Measurements from ENCODE around the gene ITLN2.
"Not testable (repeated sequence)": the region's sequence is repeated elsewhere in the genome, so short reads cannot be mapped to it uniquely, and the experiment has no call there.

Gene ITLN2

DNA sequence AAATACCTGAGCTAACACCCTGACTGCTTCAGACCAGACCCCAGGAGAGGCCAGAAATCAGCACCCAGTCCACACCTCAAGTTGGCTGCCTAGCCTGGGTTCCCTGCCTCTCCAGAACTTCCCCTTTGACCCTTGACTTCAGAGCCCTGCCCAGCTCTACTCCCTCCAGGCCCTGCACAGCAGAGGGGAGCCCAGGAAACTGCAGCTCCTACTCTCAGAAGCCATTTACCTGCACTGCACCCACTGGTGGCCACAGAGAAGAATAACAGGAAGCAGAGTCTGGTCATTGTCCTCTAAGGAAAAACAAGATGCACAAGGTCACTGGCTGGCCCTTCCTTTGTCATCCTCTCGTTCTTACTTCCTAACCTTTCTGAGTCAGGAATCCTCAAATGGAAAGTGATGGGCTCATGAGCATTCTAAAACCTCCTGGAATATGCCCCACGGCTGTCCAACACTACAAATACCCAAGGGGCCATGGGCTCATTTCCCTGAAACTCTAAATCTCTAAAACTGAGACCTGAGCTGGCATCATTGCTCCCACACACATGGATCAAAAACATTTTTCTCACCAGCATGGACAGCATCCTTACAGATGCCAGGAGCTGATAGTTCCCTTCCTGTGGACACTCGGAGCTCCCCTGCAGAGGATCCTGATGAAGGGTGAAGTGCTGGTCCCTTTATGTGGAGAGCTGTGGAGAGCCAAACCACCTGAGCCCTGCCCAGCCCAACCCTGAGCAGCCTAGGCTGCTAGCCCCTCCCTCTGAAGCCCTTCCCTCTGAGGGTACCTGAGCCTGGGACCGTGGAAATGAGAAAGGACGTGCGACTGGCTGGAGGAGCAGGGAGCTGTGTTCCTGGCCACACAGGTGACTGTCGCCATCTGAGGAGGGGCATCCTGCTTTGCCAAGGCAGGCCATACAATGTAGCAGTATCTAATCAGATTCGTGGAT, at the start of gene ITLN2:
Gene ITLN2, minus strand, starts transcription at position 652 of the 947 bp plus-strand sequence. Its CDS starts 68 bp downstream, at position 584.
- peak in 1 of 4 experiments; percentile 27 for DNase-seq

DNA sequence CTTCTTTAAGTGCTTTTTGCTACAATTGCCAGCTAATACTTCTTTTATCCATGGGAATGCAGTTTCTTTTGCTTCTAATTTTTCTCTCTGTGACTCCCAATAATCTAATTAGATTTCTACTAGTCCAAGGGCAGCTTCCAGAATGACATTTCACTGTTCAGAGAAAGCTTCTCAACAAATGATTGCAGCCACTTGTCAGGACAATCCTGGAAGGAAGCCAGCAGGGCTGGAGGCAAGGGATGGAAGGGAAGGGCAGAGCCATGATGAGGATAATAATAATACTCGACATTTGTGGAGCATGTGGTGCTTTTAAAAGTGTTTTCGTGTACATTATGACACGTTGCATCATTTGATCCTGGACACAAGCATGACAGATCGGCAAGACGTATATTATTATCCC, 46.9 kb upstream of the ITLN2 start:
- DNase-seq: no peak

DNA sequence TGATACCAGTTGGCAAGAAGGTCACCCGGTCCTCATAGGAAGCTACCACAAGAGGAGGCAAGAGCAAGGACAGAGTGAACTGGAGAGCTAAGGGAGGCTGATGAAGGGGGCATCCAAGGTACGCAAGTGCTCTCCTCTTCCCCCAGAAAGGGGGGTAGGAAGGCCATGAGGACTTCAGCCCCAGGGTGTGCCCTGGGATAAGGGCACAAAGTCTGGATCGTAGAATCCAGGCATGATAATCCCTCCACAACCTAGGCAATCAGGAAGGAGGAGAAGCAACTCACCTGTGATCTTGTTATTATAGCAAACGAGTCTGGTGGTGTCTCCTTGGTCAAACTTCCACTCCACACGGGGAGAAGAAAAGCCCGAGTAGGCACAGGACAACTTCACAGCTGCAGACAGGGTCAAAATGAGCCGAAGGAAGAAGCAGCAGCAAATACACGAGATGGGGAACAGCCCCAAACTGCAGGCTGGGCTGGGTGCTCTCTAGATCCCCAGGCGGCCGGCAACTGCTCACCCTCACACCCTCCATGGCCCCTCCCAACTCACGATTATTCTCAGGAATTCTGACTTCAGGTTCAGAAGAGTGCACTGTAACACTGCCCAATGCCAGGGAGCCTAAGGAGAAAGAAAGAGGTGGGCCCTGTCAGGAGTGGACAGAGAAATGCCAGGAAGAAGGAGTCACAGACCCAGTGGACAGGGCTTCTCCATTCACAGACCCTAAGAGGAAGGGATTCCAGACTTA, 46.3 kb upstream of the ITLN2 start:
- DNase-seq: no peak

DNA sequence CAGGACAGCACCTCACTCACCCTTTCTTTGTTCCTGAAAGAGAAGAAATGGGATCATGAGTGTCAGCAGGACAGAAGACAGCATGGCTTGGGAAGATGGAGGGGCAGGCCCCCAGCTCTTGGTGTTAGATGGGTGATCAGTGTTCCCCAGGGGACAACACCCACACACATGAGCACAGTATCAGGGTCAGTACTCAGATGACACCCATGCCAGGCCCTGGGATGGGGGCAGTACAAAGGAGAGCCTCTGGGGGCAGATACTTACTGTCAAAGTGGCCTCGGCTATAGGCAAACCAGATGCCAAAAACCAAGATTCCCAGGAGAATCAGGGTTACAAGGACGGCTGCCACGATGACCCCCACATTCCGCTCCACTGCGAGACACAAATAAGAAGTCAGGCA, 44.8 kb upstream of the ITLN2 start:
- DNase-seq: no peak

DNA sequence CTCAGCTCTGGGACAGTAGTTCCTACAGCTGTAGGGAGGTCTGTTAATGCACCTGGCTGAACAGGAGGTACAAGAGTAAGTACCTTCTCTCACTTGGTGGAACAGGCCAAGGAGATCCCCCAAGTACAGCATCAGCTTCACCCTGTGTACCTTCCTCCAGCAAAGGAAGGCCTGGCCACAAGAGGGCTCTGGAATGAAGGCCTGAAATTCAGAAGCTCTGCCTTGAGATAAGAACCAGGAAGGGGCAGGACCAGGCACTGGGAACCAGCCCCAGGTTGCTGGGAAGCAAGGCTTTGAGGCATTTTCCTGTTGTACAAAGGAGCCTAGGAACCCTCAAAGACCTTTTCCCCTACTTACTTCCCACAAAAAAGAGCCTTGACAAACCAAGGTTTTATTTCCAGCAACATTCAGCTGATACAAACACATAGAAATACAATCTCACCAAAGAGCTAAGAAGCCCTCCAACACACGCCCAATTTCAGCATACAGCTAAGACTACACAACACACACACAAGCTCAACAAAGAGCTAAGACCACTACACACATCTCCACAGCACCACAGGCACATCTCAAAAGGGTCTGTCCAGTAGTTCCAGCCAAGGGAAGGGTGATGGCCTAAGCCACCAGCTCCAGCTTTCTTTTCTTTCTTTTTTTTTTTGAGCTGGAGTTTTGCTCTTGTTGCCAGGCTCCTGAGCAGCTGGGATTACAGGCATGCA, 42.9 kb upstream of the ITLN2 start:
- DNase-seq: peak in 2 of 4 experiments; percentile 11 to 22

DNA sequence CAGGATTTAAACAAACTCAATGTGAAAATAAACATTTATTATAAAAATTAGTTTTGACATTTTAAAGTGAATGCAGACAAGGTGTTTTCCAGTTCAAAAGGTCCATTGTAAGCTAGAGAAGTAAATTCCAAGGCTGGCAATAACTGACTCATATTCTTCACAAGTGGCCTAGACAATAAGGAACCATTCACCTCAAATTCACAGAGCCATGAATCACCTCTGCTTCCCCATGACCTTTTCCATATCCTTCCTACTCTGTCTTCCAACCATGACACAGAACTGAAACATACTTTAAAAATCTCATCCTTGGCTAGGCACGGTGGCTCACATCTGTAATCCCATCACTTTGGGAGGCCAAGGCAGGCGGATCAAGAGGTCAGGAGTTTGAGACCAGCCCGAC, 41.6 kb upstream of the ITLN2 start:
- no peak for DNase-seq

DNA sequence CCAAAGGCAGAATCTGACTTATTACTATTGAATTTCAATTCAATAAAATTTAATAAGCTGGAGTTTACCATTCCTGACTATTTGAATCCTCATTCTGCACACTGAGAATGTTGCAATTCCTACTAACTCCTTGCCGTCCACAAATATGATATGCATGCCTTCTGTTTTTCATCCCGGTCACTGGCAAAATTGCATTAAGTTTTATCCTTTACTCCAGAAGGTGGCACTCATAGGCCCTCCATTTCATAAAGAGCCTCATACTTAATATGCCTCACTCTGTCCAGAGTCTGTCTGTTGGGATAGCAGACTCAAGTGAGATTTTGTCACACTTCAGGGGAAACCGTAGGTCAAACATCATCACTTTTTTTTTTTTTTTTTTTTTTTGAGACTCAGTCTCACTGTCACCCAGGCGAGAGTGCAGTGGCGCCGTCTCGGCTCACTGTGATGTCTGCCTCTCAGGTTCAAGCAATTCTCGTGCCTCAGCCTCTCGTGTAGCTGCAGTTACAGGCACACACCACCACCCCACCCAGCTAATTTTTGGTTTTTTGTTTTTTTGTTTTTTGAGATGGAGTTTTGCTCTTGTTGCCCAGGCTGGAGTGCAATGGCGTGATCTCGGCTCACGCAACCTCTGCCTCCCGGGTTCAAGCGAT, 39.1 kb upstream of the ITLN2 start:
- no peak for DNase-seq

DNA sequence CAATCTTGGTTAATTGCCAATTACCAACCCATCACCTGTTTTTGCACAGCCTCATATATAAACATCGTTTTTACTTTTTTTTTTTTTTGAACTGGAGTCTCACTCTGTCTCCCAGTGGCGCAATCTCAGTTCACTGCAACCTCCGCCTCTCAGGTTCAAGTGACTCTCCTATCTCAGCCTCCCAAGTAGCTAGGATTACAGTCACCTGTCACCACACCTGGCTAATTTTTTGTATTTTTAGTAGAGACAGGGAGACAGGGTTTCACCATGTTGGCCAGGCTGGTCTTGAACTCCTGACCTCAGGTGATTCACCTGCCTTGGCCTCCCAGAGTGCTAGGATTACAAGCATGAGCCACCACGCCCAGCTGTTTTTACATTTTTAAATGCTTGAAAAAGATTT, 37.4 kb upstream of the ITLN2 start:
- not testable (repeated sequence) for DNase-seq

DNA sequence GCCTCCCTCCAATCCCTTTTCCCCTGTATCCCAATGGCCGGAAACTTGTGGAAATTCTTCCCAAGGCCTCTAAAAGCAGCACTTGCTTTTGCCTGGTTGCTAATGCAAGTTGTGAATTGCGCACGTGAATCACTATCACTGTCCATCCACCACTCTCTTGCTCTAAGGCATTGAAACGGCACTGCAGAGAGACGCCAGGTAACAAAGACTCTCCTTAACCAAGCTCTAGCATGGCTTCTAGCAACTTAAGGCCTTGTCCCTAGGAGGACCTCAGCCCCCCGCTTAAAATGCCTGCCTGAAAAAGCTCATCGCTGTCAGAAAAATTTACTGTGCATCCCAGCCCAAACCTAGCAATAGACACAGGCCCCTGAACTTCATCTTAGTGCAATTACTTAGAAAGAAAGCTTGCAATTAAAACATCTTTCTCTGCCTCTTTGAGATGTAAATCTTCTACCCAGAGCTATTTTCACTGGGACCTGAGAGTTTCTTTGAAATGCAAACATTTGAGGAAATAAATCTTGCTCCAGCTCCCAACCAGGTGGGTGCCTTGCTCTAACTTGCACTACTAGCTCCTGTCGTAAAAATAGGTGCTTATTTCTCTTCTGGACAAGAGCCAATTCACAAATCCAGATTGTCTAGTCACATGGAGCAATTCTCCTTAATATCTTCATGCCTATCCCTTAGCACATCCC, 32.9 kb upstream of the ITLN2 start:
- DNase-seq: no peak

DNA sequence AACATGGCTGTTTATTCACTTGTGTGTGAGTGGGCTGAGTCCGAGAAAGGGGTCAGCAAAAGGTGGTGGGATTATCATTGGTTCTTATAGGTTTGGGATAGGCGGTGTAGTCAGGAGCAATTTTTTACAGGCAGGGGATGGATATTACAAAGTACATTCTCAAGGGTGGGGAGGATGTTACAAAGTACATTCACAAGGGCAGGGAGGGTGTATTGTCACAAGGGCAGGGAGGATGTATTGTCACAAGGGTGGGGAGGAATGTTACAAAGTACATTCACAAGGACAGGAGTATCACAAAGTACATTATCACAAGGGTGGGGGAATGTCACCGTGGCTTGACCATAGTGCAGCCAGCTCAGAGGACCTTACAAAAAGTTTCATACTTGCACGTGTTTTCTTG, 31.1 kb upstream of the ITLN2 start:
- no peak for DNase-seq

DNA sequence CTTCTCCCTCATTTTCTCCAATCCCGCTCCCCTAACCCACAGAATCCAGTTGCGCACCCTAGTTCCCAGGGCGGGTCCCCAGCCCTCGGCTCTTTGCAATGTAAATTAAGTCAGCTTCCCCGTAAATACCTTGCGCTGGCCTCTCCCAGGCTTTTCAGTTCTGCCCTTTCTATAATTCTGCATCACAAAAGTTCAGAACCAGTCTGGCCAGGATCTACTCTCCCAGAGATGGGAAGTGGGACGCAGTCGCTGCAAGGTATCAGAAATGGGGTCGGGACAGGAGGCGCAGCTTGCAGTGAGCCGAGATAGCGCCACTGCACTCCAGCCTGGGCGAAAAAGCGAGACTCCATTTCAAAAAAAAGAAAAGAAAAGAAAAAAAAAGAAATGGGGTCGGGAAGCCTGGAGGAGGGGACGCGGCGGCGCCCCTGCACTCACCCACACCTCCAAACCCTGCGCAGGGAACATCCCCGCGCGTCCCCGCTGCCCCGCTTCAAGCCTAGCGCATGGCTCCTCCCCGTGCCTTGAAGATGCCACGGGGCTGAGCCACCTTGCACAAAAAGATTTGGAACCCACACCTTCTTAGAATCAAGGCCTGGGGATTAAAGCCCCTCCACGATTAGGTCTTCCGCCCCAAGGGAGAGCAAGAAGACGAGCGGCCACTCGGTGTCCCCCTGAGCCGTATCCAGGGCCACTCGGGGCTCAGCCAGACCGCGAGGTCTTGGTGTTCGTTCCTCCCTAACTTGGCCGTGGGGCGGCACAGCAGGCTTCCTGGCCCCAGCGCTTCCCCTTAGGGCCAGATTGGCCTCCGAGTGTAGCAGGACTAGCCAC, 27.2 kb upstream of the ITLN2 start:
- no peak for DNase-seq

DNA sequence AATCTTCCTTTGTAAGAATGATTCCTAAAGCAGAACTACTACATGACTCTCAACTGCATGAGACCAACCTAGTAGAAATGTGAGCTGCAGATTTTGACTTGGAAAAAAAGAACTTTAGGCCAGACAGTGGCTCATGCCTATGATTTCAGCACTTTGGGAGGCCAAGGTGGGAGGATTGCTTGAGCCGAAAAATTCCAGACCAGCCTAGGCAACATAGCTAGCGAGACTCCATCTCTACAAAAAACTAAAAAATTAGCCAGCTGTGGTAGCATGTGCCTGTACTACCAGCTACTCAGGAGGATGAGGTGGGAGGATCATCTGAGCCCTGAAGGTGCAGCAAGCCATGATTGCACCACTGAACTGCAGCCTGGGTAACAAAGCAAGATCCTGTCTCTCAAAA, 24.7 kb upstream of the ITLN2 start:
- no peak for DNase-seq

DNA sequence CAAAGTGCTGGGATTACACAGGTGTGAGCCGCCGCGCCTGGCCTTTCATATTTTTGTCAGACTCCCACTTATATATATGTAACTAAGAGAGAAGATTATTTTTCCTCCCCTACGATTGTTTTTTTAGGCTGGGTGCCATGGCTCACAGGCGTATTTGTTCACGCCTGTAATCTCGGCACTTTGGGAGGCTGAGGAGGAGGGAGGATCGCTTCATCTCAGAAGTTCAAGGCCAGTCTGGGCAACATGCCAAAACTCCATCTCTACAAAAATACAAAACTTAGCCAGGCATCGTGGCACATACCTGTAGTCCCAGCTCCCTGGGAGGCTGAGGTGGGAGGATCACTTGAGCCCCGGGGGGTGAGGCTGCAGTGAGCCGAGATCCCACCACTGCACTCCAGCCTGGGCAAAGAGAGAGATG, 23.9 kb upstream of the ITLN2 start:
- DNase-seq: no peak

DNA sequence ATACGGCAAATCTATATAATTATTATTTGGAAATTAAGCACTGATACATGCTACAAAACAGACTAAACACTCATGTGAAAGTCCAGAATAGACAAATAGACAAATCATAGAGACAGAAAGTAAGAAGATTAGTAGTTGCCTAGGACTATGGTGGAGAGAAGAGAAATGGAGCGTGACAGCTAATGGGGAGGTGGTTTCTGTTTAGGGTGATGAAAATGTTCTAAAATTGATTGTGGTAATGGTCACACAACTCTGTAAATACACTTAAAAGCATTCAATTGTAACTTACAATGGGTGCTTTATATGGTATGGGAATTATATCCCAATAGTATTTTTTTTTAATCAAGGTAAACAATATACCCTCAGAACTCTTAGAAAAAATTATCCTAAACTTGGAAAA, 20.4 kb upstream of the ITLN2 start:
- no peak for DNase-seq

DNA sequence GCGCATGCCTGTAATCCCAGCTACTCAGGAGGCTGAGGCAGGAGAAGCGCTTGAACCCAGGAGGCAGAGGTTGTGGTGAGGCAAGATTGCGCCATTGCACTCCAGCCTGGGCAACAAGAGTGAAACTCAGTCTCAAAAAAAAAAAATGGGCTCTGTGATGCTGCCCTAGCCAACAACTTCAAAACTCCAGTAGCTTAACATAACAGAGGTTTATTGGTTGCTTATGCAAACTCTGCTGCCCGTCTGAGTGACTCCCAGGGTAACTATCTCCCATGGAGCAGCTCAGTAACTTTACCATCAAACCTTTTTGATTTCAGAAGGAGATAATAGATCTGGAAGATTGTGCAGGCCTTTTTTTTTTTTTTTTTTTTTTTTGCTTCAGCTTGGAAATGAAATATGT, 18.9 kb upstream of the ITLN2 start:
- no peak for DNase-seq

DNA sequence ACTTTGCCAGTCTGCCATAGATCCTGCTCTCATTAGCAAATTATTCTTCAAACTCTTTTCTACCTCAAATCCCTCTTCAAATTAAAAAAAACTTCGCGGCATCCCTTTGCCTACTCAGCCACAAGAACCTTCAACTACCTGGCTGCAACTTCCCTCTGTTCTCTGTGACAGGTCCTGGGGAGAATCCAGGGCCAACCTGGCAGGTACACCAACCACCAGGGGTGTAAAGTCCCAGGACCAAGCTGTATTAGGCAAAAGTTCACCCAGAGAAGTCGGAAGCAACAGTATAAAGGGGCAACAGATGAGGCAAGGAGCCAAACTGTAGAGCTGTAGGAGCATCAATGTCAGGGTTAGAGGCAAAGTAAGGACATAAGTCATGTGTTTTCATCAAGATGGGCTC, 18.3 kb upstream of the ITLN2 start:
- no peak for DNase-seq

DNA sequence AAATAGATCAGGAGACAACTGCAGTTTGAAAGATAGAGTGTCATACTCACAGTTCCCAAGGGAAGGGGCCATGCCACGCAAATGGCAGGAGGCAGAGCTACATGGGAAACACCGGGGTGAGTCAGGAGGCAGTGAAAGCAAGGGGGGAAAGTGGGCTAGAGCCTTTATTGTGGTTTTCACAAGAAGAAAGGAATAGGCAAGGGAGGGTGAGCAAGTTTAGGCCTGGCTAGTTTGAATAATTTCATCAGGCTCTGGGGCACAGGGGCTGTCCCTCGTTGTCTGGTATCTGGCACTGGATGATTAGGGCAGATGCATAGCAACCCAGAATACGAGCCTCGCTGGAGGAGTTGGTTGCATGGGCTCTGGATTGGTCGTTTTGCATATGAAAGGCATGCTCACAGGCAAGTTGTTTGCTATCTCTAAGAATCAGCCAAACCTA, 17.0 kb upstream of the ITLN2 start:
- DNase-seq: no peak

DNA sequence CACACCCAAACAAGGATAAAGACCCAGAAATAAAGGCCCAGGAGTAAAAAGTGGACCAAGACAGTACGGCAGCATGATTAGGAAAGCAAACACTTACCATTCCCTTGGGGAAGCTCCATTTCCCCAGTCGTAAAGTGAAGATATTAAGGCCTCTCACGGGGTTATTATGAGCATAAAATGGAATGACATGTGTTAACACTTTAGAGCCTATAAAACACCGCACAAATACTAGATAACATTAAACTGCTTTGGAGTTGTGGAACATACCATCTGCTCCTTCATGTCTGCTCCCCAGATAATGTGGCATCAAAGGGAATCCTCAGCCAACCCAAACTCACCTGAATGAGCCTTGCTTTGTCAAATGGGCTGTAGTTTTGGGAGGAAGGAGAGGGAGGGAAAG, 8.9 kb upstream of the ITLN2 start:
- no peak for DNase-seq

DNA sequence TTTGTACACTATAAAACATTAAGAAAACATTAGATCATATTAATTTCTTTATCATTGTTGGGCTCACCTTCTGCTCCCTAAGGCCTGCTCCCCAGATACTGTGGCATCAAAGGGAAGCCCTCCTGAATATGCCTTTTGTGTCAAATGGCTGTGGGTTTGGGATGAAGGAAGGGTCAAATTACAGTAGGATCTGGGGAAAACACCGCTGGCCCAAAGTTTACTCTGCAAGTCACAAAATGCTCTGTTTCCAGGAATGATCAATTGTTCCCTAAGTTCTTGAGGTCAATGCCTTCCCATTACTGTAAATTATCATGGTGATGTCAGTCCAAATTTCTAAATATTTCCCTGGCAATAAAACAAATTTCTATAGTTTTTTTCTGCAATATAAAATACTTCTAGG, 6.8 kb upstream of the ITLN2 start:
- no peak for DNase-seq

DNA sequence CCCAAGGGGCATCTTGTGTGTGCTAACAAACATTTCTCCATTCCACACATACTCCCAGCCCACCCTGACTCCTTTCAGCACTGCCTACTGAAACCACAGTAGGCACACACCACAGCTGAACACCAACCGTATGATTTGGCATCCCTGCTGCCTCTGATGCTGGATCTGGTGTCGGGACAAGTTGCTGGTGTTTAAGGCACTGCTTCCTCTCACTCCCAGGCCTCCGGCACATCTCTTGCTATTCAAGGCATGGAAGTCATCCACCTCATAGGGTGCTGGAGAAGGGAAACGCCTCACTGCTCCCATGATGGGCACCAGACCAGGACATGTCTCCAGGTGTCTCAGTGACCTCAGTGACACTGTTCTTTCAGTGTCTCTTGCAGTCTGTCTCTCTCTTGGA, 2.4 kb upstream of the ITLN2 start:
- no peak for DNase-seq

DNA sequence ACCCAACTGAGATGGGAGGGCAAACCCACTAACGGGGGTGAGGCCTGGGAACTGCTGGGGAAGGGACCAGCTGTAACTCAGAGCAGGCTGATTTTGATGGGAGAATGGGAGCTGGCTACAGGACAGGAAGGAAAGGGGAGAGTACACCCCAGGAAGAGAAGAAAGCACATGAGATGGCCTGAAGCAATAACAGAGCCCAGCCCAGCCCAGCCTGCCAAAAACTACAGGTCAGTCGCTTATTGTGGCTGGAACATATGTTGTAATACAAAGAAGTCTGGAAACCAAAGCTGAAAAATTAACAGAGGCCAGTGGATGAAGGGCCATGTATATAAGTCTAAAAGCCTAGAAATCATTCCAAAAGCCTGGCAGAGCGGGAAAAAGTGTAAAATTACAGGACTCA, 1.6 kb downstream of the ITLN2 start:
- no peak for DNase-seq
